ENCODE measurements around the gene SUPT3H. TPM values are rescaled to one million over a fixed set of nuclear protein-coding genes. Genes with fewer than 3 reads are reported as not detected.
"Not testable (repeated sequence)": the region's sequence is repeated elsewhere in the genome, so short reads cannot be mapped to it uniquely, and the experiment has no call there.

SUPT3H gene
- total and polyA plus RNA-seq, 4 donors, result 0.85 to 4.8 (median 2.4) TPM

GRCh38 chr6:45184040-45184439 lies 193.7 kb downstream of the SUPT3H start:
- 92% methylated on average over 4 of the region's 4 CpGs for WGBS
- Histone ChIP-seq H3K9me3 (ENCODE audit: control insufficient read depth in 4 of 4, low read length in 3 of 4) (no peaks in the 10 kb centered on the region), H3K9ac (ENCODE audit: low read depth in 1 of 2, low read length in 2 of 2) (no peak overlapping the region), H3K4me1 (ENCODE audit: control insufficient read depth in 4 of 4, insufficient read depth in 4 of 4, low read length in 3 of 4) (no peaks in the 10 kb centered on the region), H3K4me3 (ENCODE audit: low read depth in 1 of 3, low read length in 3 of 3) (no peak overlapping the region), H3K36me3 (ENCODE audit: control insufficient read depth in 4 of 4, insufficient read depth in 3 of 4, low read depth in 1 of 4, low read length in 3 of 4) (no peaks in the 10 kb centered on the region), H3K27ac (ENCODE audit: low read depth in 1 of 2, low read length in 2 of 2) (no peak overlapping the region), H3K27me3 (ENCODE audit: control insufficient read depth in 4 of 4, insufficient read depth in 4 of 4, low read length in 3 of 4) (no peaks in the 10 kb centered on the region)
- TF ChIP-seq TAF1 (conservative IDR thresholded peaks at IDR 0.05), result no peak
- TF ChIP-seq YY1 (IDR thresholded peaks at IDR 0.05), result no peak
- no peak for TF ChIP-seq NR2F2 (IDR thresholded peaks at IDR 0.05)
- no peak for TF ChIP-seq FOXA1 (IDR thresholded peaks at IDR 0.05)
- TF ChIP-seq ZBTB33 (IDR thresholded peaks at IDR 0.05), result no peak
- no peak for TF ChIP-seq RAD21 (IDR thresholded peaks at IDR 0.05)
- no peak for TF ChIP-seq HNF4A (conservative IDR thresholded peaks at IDR 0.05)
- no peak for TF ChIP-seq MAX (IDR thresholded peaks at IDR 0.05)
- no peak for TF ChIP-seq GABPA (IDR thresholded peaks at IDR 0.05 in 1 of 2, conservative IDR thresholded peaks at IDR 0.05 in 1 of 2)
- TF ChIP-seq SP1 (IDR thresholded peaks at IDR 0.05), result no peak
- TF ChIP-seq CTCF (IDR thresholded peaks at IDR 0.05; ENCODE audit: low read depth, low read length, missing input control), result no peak
- TF ChIP-seq, protein P1, sequence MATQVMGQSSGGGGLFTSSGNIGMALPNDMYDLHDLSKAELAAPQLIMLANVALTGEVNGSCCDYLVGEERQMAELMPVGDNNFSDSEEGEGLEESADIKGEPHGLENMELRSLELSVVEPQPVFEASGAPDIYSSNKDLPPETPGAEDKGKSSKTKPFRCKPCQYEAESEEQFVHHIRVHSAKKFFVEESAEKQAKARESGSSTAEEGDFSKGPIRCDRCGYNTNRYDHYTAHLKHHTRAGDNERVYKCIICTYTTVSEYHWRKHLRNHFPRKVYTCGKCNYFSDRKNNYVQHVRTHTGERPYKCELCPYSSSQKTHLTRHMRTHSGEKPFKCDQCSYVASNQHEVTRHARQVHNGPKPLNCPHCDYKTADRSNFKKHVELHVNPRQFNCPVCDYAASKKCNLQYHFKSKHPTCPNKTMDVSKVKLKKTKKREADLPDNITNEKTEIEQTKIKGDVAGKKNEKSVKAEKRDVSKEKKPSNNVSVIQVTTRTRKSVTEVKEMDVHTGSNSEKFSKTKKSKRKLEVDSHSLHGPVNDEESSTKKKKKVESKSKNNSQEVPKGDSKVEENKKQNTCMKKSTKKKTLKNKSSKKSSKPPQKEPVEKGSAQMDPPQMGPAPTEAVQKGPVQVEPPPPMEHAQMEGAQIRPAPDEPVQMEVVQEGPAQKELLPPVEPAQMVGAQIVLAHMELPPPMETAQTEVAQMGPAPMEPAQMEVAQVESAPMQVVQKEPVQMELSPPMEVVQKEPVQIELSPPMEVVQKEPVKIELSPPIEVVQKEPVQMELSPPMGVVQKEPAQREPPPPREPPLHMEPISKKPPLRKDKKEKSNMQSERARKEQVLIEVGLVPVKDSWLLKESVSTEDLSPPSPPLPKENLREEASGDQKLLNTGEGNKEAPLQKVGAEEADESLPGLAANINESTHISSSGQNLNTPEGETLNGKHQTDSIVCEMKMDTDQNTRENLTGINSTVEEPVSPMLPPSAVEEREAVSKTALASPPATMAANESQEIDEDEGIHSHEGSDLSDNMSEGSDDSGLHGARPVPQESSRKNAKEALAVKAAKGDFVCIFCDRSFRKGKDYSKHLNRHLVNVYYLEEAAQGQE (IDR thresholded peaks at IDR 0.05), result no peak
- DNase-seq (ENCODE audit: low spot score), result no peak

- not testable (repeated sequence) for H3K27me3 ChIP-seq (ENCODE audit: control insufficient read depth in 4 of 4, insufficient read depth in 4 of 4, low read length in 3 of 4); DNase-seq (ENCODE audit: low spot score); H3K4me1 ChIP-seq (ENCODE audit: control insufficient read depth in 4 of 4, insufficient read depth in 4 of 4, low read length in 3 of 4); H3K4me3 ChIP-seq (ENCODE audit: low read depth in 1 of 3, low read length in 3 of 3); H3K9me3 ChIP-seq (ENCODE audit: control insufficient read depth in 4 of 4, low read length in 3 of 4); H3K9ac ChIP-seq (ENCODE audit: low read depth in 1 of 2, low read length in 2 of 2); H3K36me3 ChIP-seq (ENCODE audit: control insufficient read depth in 4 of 4, insufficient read depth in 3 of 4, low read depth in 1 of 4, low read length in 3 of 4); H3K27ac ChIP-seq (ENCODE audit: low read depth in 1 of 2, low read length in 2 of 2)
- WGBS, result 75% methylated on average over 6 of the region's 9 CpGs
Observed at GRCh38 chr6:45176373-45176772, 201.4 kb downstream of the SUPT3H start.
